ENCODE measurements around the gene NPAS2.

Gene NPAS2

DNA sequence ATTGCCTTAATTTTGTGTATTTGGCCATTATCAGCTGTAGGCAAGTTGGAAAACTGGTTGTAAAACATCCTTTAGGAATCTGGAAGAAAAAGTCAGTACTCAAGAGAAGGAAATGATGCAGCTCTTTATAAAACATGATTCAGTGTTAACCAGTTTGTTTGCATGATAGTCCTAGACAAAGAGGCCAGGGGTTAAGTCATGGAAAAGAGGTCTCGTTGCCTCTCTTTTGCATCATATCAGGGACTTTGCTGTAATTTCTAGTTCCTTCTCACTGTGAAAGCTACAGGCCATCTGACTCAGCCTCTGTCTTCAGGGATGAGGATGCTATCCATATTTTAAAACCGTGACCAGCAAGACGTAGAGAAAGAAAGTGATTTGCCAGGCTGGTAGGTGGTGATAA, 38.0 kb downstream of the NPAS2 start:
- no peak for DNase-seq

DNA sequence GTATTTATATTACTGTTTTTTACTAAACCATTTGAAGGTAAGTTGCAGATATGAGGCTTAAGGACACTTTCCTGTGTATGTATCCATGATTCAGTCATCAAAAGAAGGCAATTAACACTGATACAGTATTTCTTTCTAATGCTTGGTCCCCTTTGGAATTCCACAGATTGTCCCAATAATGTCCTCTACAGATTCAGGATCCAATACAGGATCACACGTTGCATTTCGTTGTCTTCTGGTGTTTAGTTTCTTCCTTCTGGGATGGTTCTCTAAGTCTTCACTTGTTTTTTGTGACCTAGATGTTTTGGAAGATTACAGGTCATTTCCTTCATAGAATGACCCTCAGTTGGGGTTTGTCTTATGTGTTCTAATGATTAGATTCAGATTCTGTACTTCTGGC, 40.0 kb downstream of the NPAS2 start:
- no peak for DNase-seq

DNA sequence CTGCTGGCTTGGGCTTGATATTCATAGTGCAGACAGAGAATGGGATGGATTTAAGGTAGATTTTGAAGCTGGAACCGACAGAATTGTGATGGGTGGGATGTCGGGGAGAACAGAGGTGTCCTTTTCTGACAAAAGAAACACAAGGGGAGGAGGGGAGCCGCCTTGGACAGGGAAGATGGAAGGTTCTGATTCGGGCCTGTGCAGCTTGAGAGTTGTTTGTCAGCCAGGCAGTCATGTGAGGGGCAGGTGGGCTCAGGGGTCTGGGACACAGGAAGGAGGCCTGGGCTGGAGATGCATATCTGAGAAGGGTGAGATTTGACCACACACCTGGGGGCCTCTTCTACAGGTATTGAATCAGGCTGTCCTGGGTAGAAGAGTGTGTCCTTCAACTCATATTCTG, 41.4 kb downstream of the NPAS2 start:
- no peak for DNase-seq

DNA sequence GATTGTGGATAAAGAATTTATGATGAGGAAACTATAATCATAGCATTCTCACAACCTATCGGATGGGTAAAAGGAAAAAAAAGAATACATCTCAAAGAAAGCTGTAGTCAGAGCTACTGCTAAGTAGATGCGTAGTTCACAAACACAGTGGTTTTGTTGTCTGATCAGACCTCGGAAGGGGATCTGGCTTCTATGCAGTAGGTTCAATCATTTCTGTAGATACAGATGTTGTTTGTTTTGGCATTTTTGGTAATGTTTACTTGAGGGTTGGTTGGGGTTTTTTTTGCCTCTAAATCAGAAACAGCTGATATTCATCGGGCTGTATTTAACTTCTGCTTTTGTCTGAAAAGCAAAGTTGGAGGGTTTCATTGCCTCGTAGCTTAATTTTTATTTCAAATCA, 42.1 kb downstream of the NPAS2 start:
- DNase-seq = no peak

DNA sequence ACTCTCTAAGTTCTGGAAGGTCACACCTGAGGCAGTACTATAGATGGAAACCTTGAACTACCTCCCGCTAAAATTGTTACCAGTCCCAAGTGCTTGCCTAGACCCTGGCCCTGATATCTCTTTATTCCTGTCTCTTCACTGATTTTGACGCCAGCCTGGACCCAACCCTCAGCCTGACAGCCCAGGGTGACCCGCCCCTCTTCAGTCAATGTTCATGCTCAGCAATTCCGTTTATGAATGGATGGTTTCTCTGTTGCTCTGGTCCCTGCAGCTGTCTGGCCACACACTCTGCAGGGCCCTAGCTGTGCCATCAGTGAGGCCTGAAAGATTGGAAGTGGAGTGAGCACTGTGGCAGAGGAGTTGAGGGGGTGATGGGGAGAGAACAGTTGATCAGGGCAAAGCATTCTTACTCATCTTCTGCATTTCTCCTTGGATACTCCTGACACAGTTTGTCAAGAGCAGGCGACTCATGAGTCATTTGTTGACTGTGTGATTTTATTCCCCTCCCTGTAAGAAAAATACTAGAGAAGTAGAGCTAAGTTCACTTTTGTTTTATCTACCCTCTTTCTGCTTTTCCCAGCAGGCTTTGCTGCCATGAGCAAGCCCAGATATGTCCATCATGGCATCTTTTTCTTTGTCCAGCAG, 46.0 kb downstream of the NPAS2 start:
- no peak for DNase-seq

DNA sequence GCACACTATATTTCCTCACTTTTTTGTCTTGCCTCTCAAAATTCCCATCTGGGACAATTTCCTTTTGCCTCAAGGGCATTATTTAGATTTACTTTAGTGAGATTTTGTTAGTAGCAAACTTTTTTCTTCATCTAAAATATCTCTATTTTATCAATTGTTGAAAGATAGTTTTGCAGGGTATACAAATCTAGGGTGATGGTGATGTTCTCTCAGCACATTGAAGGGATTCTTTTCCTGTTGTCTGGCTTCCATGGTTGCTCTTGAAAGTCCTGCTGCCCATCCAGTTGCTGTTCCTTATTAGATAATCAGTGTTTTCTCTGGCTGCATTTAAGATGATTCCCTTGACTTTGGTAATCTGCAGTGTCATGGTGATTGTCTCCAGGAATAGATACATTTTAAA, 48.1 kb downstream of the NPAS2 start:
- DNase-seq = no peak

DNA sequence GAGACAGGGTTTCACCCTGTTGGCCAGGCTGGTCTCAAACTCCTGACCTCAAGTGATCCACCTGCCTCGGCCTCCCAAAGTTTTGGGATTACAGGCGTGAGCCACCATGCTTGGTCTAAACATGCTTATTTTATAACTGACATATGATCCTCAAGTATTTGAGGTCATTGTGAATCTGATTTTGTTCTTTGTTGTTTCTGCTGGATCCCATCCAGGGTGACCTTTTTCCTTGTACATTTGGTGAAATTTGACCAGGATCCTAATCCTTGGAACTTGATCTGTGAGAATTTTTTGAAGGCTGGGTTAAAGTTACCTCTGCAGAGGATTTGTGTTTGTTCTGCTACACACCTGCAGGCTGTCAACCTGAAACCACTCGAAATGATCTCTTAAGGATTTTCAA, 49.2 kb downstream of the NPAS2 start:
- DNase-seq = no peak

GRCh38 chr2:100870652-100871531, 51.0 kb downstream of the NPAS2 start:
- DNase-seq = no peak

DNA sequence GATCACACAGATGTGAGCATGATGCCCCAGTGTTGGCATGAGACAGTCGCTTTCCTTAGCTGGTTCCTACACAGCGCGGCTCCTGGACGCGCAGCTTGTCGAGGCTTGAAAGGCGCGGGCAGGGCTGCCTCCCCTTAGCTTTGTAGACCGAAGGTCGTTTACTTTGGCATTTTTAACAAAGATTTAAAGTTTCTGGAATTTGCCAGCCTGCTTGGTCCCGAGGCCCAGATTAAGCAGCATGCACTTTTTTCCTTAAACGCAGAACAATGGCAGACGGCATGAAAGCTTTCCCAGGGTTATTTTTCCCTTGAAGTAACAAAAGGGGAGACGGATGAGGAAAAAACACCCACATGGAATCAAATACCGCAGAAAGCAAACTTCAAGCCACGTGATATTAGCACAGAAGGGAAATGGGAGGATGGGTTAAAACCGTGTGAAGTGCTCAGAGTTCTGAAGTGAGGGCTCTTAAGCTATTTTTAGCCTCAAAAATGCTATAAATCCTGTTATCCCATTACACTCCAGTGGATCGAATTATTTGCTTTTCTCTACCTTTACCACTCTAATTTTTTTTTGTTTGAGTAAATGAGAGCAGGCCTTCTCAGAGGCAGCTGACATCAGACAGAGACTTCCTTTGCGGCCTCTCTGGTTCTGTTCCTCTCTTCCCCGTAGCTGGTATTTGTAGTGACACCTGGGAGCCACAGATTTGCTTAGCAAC, 55.7 kb downstream of the NPAS2 start:
- no peak for DNase-seq

- no peak for DNase-seq
These were observed 56.4 kb downstream of the NPAS2 start for GRCh38 chr2:100876231-100876860.

DNA sequence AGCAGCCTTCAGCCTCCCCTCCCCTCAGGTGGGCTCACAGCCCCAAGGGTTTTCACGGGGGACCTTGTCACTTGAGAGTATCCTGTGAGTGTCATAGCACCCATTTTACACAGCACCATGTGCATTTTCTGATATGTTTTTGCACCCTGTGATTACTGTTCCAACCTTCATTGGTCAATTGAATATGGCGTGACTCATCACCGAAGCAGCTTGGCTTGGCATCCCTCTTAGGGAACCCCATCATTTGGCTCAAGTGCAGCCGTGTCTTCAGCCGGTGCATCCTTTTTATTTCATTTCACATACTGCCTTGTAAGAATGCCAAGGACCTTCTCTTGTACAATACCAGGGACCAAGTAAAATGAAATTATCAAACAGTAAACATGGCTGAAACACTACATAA, 57.6 kb downstream of the NPAS2 start:
- DNase-seq = no peak

DNA sequence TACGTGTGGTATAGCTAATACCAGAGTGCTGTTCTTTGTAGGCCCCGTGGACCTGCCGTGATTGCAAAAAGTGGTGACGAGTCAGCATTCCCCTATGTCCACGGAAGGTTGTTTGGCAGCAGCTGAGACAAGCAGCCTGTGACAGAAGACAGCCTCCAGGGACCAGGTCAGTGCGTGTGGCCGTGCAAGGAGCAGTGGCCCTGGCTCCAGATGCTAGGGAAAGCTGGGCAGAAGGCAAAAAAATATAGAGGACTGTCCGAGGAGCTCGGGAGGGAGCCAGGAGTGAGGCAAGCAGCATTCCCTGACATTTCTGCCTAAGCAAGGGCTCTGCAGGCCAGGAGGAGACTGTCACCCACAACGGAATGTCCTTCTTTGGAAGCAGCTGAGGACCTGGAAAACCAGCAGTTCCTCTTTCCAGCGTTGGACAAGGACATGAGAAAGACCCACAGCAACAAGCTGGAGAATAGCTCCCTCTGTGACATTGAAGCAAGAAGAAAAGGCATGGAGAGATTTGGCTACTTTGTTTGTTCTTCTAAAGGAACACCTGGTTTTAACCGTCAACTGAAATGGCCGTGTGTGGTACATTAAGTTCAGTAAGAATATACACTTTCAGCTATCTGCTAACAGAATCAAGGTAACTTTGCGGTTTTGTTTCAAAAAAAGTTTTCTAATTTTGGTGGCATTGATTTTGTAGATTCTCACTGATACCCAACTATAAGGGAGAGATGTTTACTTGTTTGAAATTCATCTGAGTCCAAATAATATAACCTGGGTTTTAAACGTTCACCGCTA, 58.3 kb downstream of the NPAS2 start:
- no peak for DNase-seq

- DNase-seq = no peak
These were observed 59.4 kb downstream of the NPAS2 start for GRCh38 chr2:100879296-100879695.

DNA sequence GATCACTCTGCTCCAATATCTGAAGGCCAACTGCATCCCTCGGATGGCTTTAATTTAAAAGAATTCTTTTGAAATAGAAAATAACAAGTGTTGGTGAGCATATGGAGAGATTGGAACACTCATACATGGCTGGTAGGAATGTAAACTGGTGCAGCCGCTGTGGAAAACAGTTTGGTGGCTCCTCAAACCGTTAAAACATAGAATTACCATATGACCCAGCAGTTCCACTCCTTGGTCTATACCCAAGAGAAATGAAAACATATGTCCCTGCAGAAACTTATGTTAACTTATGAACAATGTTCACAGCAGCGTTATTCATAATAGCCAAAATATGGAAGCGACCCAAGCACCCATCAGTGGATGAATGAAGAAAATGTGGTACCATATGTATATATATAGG, 60.1 kb downstream of the NPAS2 start:
- no peak for DNase-seq

GRCh38 chr2:100880730-100881129, 60.8 kb downstream of the NPAS2 start:
- DNase-seq = no peak

GRCh38 chr2:100882645-100883613, 63.0 kb downstream of the NPAS2 start:
- DNase-seq = no peak

- DNase-seq = no peak
These were observed 64.2 kb downstream of the NPAS2 start for GRCh38 chr2:100884145-100884621.

DNA sequence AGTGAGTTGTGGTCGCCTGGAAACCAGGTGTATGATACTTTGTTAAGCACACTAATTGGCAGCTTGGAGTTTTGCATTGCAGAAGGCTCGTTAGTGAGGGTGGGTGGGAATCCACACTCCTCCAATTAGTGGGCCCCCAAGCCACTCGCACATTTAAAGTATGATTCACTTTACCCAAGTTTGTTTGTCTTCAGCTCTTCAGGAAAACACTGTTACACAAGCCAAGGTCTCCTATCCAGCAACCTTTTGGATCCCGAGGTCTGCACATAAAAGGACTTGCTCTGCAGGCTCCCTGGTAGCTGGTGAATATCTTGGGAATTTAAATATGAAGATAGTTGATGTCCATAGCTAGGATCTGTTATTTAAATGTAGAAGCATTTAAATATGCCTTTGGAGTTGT, 66.1 kb downstream of the NPAS2 start:
- DNase-seq = no peak

- DNase-seq = no peak
These were observed 67.2 kb downstream of the NPAS2 start for GRCh38 chr2:100887039-100887578.

DNA sequence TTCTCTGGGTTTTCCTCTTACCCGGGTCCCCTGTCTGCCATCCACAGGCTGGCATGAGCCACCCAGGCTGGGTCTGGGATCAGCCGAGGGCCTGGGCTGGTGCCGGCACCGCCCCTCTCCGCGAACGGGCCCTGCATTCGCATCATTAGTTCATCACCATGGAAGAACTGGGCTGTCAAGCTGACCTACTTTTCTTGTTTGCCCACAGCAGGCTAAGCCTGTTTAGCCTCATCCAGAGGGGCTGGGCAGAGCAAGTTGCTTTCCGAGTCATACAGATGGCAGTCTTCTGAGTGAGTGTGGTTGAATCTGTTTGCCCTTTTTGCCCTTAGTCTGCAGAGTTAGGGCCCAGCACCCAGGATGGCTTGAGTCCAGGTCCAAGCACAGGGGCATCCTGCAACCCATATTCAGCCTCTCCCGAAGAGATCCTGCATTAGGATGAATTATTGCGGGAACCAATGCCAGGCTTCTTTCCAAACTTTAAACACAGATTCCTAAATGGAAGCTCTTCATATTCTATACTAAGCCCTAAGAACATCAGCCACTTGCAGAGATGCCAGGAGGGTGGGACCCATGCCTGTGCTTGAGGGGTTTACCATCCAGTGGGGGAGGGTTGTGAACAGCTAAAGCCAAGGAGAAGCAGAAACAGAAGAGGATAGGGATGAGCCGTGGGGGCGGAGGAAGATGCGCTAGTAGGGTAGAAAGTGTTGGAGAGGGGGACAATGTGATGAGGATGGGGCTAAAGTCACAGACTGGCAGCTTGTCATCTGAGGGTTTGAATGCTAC, 68.0 kb downstream of the NPAS2 start:
- no peak for DNase-seq
